ENCODE measurements around the gene KLK5.
"Not testable (repeated sequence)": the region's sequence is repeated elsewhere in the genome, so short reads cannot be mapped to it uniquely, and the experiment has no call there.

- TF ChIP-seq, protein P1, sequence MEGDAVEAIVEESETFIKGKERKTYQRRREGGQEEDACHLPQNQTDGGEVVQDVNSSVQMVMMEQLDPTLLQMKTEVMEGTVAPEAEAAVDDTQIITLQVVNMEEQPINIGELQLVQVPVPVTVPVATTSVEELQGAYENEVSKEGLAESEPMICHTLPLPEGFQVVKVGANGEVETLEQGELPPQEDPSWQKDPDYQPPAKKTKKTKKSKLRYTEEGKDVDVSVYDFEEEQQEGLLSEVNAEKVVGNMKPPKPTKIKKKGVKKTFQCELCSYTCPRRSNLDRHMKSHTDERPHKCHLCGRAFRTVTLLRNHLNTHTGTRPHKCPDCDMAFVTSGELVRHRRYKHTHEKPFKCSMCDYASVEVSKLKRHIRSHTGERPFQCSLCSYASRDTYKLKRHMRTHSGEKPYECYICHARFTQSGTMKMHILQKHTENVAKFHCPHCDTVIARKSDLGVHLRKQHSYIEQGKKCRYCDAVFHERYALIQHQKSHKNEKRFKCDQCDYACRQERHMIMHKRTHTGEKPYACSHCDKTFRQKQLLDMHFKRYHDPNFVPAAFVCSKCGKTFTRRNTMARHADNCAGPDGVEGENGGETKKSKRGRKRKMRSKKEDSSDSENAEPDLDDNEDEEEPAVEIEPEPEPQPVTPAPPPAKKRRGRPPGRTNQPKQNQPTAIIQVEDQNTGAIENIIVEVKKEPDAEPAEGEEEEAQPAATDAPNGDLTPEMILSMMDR (IDR thresholded peaks at IDR 0.05; ENCODE audit: low read depth, low read length, missing input control): not testable (repeated sequence)
- TF ChIP-seq, protein P2, sequence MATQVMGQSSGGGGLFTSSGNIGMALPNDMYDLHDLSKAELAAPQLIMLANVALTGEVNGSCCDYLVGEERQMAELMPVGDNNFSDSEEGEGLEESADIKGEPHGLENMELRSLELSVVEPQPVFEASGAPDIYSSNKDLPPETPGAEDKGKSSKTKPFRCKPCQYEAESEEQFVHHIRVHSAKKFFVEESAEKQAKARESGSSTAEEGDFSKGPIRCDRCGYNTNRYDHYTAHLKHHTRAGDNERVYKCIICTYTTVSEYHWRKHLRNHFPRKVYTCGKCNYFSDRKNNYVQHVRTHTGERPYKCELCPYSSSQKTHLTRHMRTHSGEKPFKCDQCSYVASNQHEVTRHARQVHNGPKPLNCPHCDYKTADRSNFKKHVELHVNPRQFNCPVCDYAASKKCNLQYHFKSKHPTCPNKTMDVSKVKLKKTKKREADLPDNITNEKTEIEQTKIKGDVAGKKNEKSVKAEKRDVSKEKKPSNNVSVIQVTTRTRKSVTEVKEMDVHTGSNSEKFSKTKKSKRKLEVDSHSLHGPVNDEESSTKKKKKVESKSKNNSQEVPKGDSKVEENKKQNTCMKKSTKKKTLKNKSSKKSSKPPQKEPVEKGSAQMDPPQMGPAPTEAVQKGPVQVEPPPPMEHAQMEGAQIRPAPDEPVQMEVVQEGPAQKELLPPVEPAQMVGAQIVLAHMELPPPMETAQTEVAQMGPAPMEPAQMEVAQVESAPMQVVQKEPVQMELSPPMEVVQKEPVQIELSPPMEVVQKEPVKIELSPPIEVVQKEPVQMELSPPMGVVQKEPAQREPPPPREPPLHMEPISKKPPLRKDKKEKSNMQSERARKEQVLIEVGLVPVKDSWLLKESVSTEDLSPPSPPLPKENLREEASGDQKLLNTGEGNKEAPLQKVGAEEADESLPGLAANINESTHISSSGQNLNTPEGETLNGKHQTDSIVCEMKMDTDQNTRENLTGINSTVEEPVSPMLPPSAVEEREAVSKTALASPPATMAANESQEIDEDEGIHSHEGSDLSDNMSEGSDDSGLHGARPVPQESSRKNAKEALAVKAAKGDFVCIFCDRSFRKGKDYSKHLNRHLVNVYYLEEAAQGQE (IDR thresholded peaks at IDR 0.05): not testable (repeated sequence)
- not testable (repeated sequence) for TF ChIP-seq EGR1 (IDR thresholded peaks at IDR 0.05; ENCODE audit: low read depth in 2 of 2); SP1 (IDR thresholded peaks at IDR 0.05)
These were observed 56.7 kb downstream of the KLK5 start for GRCh38 chr19:50896089-50896590.

All from liver (tissue), 3 donors.